Measurements from ENCODE around the gene MAOA.

- TF ChIP-seq, protein P1, sequence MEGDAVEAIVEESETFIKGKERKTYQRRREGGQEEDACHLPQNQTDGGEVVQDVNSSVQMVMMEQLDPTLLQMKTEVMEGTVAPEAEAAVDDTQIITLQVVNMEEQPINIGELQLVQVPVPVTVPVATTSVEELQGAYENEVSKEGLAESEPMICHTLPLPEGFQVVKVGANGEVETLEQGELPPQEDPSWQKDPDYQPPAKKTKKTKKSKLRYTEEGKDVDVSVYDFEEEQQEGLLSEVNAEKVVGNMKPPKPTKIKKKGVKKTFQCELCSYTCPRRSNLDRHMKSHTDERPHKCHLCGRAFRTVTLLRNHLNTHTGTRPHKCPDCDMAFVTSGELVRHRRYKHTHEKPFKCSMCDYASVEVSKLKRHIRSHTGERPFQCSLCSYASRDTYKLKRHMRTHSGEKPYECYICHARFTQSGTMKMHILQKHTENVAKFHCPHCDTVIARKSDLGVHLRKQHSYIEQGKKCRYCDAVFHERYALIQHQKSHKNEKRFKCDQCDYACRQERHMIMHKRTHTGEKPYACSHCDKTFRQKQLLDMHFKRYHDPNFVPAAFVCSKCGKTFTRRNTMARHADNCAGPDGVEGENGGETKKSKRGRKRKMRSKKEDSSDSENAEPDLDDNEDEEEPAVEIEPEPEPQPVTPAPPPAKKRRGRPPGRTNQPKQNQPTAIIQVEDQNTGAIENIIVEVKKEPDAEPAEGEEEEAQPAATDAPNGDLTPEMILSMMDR (IDR thresholded peaks at IDR 0.05; ENCODE audit: insufficient read depth, low read depth, low read length) = no peak
- no peak for TF ChIP-seq EZH2 (IDR thresholded peaks at IDR 0.05; ENCODE audit: insufficient read depth, low read length)
These were observed 61.1 kb downstream of the MAOA start for GRCh38 chrX:43717161-43717560.
